Measurements from ENCODE around the gene SSPN.

SSPN gene

DNA sequence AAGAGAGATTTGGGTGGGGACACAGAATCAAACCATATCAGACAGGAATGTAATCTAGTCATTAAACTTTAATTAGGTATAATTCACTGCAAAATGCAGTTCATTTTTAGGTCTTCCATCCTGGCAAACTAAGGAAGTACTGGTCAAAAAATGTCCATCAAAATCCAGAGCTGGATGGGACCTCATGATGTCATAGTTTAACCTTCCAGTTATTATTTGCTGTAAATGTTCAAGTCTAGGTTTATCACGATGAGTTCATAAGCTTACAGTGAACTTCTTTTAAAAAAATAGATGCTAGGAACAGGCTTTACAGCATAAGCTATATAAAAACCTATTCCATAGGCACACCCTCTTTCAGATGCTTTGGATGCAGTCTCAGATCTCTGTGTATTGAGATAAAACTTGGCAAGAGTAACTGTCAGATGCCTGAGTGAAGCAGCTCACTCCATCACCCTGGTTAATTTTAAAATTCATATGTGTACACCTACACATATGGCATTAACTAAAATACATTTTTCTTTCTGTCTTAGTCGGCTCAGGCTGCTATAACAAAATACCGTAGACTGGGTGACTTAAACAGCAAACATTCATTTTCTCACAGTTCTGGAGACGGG, 7.9 kb downstream of the SSPN start:
- Mint-ChIP-seq H3K27me3 (peaks cover 6% of the 10 kb centered on the region), H3K36me3 (no peaks in the 10 kb centered on the region), H3K4me3 (no peak overlapping the region), H3K27ac (no peak overlapping the region), H3K4me1 (no peaks in the 10 kb centered on the region), H3K9me3 (no peaks in the 10 kb centered on the region)

DNA sequence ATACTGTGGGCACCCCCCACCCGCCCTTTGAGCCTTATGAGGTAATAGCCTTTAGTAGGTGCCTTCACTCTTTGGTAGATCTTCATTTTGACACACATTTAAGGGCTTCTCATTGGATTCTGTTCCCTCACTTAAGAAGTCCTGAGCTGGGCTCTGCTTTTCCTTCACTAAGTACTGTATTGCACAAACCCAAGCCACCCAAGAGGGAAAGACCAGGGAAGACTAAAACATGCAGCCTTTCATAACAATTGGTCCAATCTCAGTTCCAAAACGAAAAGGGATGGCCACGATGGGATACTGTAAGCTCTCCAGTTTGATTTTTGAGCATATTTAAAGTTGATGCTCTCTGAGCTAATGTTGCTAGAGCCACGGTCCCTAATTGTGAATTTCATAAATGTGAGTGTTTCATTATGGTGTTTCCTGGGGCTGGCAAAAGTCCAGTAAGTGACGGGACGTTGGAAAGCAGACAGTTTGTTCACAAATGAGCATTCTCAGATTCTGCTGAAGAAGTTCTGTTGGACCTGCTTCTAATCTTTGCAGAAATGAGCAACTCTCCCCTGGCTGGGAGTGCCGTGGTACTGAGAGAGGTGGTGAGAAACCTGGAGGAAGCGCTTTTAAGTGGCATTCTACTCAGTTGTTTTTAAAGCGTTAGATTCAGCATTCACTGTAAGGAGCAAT, 9.4 kb downstream of the SSPN start:
- Mint-ChIP-seq H3K27me3 (peaks cover 6% of the 10 kb centered on the region), H3K4me3 (no peak overlapping the region), H3K9me3 (no peaks in the 10 kb centered on the region), H3K27ac (no peak overlapping the region), H3K36me3 (no peaks in the 10 kb centered on the region), H3K4me1 (no peaks in the 10 kb centered on the region)

GRCh38 chr12:26205298-26205697, 9.9 kb downstream of the SSPN start:
- Mint-ChIP-seq H3K4me3 (no peak overlapping the region), H3K27me3 (peaks cover 6% of the 10 kb centered on the region), H3K27ac (no peak overlapping the region), H3K9me3 (no peaks in the 10 kb centered on the region), H3K4me1 (no peaks in the 10 kb centered on the region), H3K36me3 (no peaks in the 10 kb centered on the region)

DNA sequence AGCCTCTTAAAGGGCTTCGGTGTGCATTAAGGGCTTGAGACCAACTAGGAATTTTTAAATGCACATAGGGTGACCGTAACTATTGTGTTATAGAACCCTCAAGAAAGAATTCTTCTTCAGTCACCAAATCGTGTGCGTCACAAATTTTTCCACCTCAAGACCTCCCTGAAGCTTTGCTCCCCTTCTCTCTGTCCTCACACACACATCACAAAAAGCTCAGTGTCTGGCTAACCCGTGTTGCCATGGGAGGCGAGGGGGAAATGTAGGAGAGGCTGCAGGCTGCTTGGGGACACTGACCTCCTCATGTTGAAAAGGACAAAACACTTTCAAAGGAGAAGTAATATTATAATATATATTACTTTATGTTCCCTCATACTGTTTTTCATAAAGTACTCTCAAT, 10.6 kb downstream of the SSPN start:
- peaks cover 5% of the 10 kb centered on the region for H3K27me3 Mint-ChIP-seq
- no peaks in the 10 kb centered on the region for H3K9me3 Mint-ChIP-seq
- H3K27ac Mint-ChIP-seq: no peak overlapping the region

DNA sequence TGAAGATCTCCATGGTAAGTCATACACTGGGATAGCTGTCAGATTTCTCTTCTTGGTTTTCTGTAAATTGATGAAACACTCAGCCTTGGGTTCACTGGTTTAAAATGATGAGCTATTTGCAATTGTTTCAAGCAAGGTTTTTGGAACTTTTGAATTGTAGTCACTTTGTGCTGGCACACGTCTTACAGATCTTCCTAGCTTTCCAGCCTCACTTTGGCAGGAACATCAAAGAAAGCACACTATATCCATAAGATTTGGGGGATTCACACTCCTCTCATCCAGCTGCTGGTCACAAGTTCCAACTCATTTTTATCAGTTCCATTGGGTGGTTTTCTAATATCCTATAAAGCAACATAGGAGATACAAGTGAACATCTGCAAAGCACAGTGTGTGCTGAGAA, 16.0 kb downstream of the SSPN start:
- Mint-ChIP-seq H3K36me3 (no peaks in the 10 kb centered on the region), H3K9me3 (no peaks in the 10 kb centered on the region), H3K4me1 (no peaks in the 10 kb centered on the region), H3K27ac (no peak overlapping the region), H3K27me3 (peaks cover 18% of the 10 kb centered on the region), H3K4me3 (no peak overlapping the region)

More for the DNA sequence above, 10.6 kb downstream of the SSPN start:
- Mint-ChIP-seq H3K4me3 (no peak overlapping the region), H3K4me1 (no peaks in the 10 kb centered on the region), H3K36me3 (no peaks in the 10 kb centered on the region)

DNA sequence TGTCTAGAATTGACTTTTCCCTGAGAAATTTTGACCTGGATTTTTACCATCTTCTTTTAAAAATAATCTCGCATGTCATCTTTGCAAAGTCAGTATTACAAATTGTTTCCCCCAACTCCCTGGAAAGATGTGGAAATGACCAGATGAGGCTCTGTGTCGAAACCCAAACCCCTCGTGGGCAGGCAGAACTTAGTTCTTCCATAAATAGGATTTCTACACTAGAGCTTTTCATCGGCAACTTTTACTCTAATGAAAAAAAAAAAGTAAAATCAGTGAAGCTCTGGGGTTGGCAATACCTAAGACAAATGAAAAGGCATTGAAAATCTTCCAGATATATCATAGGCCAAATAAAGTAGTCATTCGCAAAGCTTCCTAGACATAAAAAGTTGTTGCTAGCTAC, 17.0 kb downstream of the SSPN start:
- Mint-ChIP-seq H3K4me3 (no peak overlapping the region), H3K9me3 (no peaks in the 10 kb centered on the region)

DNA sequence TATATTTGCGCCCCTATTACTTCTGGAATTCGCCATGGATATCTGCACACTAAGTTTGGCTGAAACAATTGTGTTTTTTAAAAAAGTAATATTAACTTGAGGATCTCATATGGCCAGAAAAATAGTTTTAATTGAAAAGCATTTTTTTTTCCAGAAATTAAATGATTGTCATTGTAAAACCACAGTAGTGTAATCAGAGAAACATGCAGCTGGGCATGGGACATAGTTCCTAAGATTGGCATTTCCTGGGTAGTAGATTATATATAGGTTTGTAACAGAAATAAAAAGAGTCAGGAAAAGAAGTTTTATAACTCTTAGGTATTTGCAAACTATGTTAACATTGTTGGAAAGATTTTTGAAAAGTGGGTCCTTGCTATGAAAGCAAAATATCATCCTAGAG, 17.6 kb downstream of the SSPN start:
- Mint-ChIP-seq H3K27ac (no peak overlapping the region), H3K4me1 (no peaks in the 10 kb centered on the region), H3K4me3 (no peak overlapping the region), H3K36me3 (no peaks in the 10 kb centered on the region), H3K27me3 (peaks cover 18% of the 10 kb centered on the region), H3K9me3 (no peaks in the 10 kb centered on the region)

More for the DNA sequence above, 17.0 kb downstream of the SSPN start:
- Mint-ChIP-seq H3K4me1 (no peaks in the 10 kb centered on the region), H3K27me3 (peaks cover 18% of the 10 kb centered on the region), H3K36me3 (no peaks in the 10 kb centered on the region), H3K27ac (no peak overlapping the region)

DNA sequence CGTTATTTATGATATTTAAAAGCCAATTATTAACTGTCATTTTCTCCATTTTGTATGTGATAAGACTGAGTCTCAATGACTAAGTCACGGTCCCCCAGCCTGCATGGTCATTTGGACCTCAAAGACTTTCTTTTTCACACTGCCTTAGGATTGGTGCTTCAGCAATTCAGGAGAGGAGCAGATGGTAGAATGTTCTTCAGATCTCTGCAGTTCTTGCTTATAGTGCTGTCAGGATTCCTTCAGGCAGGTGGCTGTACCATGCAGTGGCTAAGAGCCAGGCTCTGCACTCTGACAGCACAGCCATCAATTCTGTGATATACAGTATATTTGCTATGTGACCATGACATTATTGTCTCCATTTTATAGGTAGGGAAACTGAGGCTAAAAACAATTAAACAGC, 18.7 kb downstream of the SSPN start:
- H3K27ac Mint-ChIP-seq: no peak overlapping the region
- H3K9me3 Mint-ChIP-seq: no peaks in the 10 kb centered on the region
- no peaks in the 10 kb centered on the region for H3K4me1 Mint-ChIP-seq
- no peak overlapping the region for H3K4me3 Mint-ChIP-seq
- H3K36me3 Mint-ChIP-seq: no peaks in the 10 kb centered on the region
- H3K27me3 Mint-ChIP-seq: peaks cover 15% of the 10 kb centered on the region

GRCh38 chr12:26219736-26220135, 24.4 kb downstream of the SSPN start:
- Mint-ChIP-seq H3K27ac (no peak overlapping the region), H3K36me3 (no peaks in the 10 kb centered on the region), H3K9me3 (no peaks in the 10 kb centered on the region), H3K4me1 (no peaks in the 10 kb centered on the region), H3K27me3 (peaks cover 9% of the 10 kb centered on the region), H3K4me3 (no peak overlapping the region)

GRCh38 chr12:26224657-26225056, 29.3 kb downstream of the SSPN start:
- Mint-ChIP-seq H3K4me3 (no peak overlapping the region), H3K27me3 (peaks cover 28% of the 10 kb centered on the region), H3K4me1 (no peaks in the 10 kb centered on the region), H3K36me3 (no peaks in the 10 kb centered on the region), H3K9me3 (no peaks in the 10 kb centered on the region), H3K27ac (no peak overlapping the region)

GRCh38 chr12:26226122-26226521, 30.7 kb downstream of the SSPN start:
- H3K27me3 Mint-ChIP-seq: peaks cover 28% of the 10 kb centered on the region

GRCh38 chr12:26226629-26227360, 31.4 kb downstream of the SSPN start:
- Mint-ChIP-seq H3K4me1 (no peaks in the 10 kb centered on the region), H3K4me3 (no peak overlapping the region), H3K9me3 (no peaks in the 10 kb centered on the region), H3K36me3 (no peaks in the 10 kb centered on the region), H3K27ac (no peak overlapping the region), H3K27me3 (peaks cover 28% of the 10 kb centered on the region)

More at GRCh38 chr12:26226122-26226521, 30.7 kb downstream of the SSPN start:
- Mint-ChIP-seq H3K4me3 (no peak overlapping the region), H3K36me3 (no peaks in the 10 kb centered on the region), H3K4me1 (no peaks in the 10 kb centered on the region), H3K27ac (no peak overlapping the region), H3K9me3 (no peaks in the 10 kb centered on the region)

DNA sequence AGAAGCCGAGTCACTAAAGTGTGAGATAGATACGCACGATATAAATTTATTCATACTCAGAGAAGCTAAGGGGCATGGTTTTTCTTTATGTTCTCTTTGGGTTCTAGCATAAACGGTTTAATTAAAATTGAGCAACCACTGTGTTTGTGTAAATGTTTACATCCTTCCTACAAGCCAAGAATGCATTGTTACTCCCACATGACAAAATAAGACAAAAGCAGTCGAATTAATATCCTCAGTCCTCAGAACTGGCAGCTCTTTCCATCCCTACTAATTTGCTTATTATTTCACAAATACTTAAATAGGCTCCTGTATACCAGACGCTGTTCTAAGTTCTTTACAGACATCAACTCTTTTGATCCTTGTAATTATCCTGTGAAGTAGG, 32.0 kb downstream of the SSPN start:
- Mint-ChIP-seq H3K27me3 (peaks cover 28% of the 10 kb centered on the region), H3K27ac (no peak overlapping the region), H3K36me3 (no peaks in the 10 kb centered on the region), H3K4me3 (no peak overlapping the region), H3K9me3 (no peaks in the 10 kb centered on the region), H3K4me1 (no peaks in the 10 kb centered on the region)

DNA sequence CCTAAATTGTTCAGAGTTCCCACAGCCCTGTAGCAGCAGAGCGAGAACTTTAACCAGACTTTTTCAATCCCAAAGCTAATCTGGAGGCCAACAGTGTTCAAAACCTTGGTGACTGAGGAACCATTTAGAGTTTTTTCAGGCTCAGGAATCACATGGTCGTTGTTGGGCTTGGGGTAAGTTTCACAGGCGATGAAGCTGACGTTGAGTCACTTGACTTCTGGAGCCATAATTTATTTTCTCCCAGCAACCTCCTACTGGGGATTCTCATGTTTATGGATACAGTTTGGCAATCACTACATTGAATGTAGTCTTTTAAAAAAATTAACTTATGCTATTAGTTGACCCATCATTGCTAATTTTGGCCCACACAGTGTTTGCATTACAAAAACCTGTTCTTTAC, 34.5 kb downstream of the SSPN start:
- no peaks in the 10 kb centered on the region for H3K9me3 Mint-ChIP-seq
- H3K36me3 Mint-ChIP-seq: no peaks in the 10 kb centered on the region
- H3K4me1 Mint-ChIP-seq: no peaks in the 10 kb centered on the region
- no peak overlapping the region for H3K4me3 Mint-ChIP-seq
- peaks cover 24% of the 10 kb centered on the region for H3K27me3 Mint-ChIP-seq
- H3K27ac Mint-ChIP-seq: no peak overlapping the region

- Mint-ChIP-seq H3K4me1 (no peaks in the 10 kb centered on the region), H3K36me3 (no peaks in the 10 kb centered on the region), H3K27ac (no peak overlapping the region), H3K9me3 (no peaks in the 10 kb centered on the region), H3K27me3 (peaks cover 20% of the 10 kb centered on the region), H3K4me3 (no peak overlapping the region)
These were observed 36.1 kb downstream of the SSPN start for GRCh38 chr12:26231470-26231869.

DNA sequence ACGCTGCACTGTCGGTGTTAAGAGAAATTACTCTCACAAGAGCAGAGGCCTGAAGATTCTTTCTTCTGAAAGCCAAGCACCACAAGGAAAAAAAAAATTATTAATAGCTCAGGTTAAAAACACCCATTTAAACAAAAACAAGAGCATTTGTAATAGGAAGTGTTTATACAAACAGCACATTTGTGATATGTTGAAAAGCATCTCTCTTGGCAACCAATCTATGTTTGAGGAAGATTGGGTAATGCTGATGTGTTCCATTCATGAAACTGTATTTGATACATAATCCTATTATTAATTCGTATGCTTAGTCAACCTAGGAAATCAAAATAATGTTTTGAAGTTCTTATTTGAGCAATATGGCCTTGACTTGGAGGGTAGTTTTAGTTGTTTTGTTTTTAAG, 36.5 kb downstream of the SSPN start:
- Mint-ChIP-seq H3K9me3 (no peaks in the 10 kb centered on the region), H3K27ac (no peak overlapping the region), H3K36me3 (no peaks in the 10 kb centered on the region), H3K4me3 (no peak overlapping the region), H3K4me1 (no peaks in the 10 kb centered on the region), H3K27me3 (peaks cover 20% of the 10 kb centered on the region)

All from activated naive CD4-positive, alpha-beta T cell treated with anti-CD3 and anti-CD28 coated beads, Interleukin-2, amount 50 U/mL, for 24 hours (primary cell).